SU-DHL-6 (cell line): ENCODE results near the gene SPATA33.

Experiments
- CTCF ChIP-seq: fragments of 200-600 bp; sonication (generic); IDR thresholded peaks from one replicate; pipeline ENCODE4 v1.5.1; 2017; ENCODE audit warnings: antibody characterized with exemption, mild to moderate bottlenecking, low read length, moderate library complexity; ENCODE audit not compliant: insufficient read depth, poor library complexity, severe bottlenecking
- EZH2phosphoT487 ChIP-seq: fragments of 200-600 bp; sonication (generic), shearing (Covaris generic); conservative IDR thresholded peaks from 2 replicates; pipeline ENCODE4 v1.6.1; 2018; ENCODE audit warnings: mild to moderate bottlenecking, antibody characterized with exemption, low read length, moderate library complexity, mixed read lengths

DNA sequence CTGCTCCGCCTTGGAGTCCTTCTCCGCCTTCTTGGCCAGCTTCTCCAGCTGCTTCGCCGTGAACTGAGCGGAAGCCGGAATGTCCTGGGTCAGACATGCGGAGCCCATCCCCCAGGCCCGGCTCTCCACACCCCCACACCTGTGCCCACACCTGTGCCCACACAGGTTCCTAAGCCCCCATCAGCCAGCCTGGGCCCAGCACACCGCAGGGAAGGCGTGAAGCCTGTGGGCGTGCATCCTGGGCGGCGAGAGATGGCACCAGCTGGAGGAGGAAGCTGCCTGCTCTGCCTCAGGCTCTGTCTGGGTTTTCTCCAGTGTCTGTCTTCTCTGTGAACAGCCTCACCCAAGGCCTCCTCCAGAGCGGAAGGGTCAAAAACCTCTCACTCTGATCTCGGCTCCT lies 6.1 kb upstream of the SPATA33 start:
- TF ChIP-seq CTCF, result no peak
- TF ChIP-seq EZH2phosphoT487, result no peak
